ENCODE measurements around the gene PALLD.

Gene PALLD

GRCh38 chr4:168841000-168841671 lies 344.3 kb downstream of the PALLD start:
- DNase-seq, result no peak

GRCh38 chr4:168841672-168842019 lies 344.8 kb downstream of the PALLD start:
- no peak for DNase-seq

GRCh38 chr4:168842186-168842585 lies 345.3 kb downstream of the PALLD start:
- no peak for DNase-seq

- DNase-seq, result no peak
These were observed 346.8 kb downstream of the PALLD start for GRCh38 chr4:168843635-168844034.

- DNase-seq, result no peak
These were observed 347.6 kb downstream of the PALLD start for GRCh38 chr4:168844353-168845049.

- DNase-seq, result no peak
These were observed 349.0 kb downstream of the PALLD start for GRCh38 chr4:168845897-168846296.

- DNase-seq, result no peak
These were observed 349.6 kb downstream of the PALLD start for GRCh38 chr4:168846414-168846813.

GRCh38 chr4:168847771-168848502 lies 351.1 kb downstream of the PALLD start:
- no peak for DNase-seq

- DNase-seq, result no peak
These were observed 352.3 kb downstream of the PALLD start for GRCh38 chr4:168849030-168849675.

GRCh38 chr4:168849997-168850396 lies 353.1 kb downstream of the PALLD start:
- no peak for DNase-seq

- no peak for DNase-seq
These were observed 355.5 kb downstream of the PALLD start for GRCh38 chr4:168852387-168852786.

- DNase-seq, result no peak
These were observed 356.3 kb downstream of the PALLD start for GRCh38 chr4:168852933-168853713.

- DNase-seq, result no peak
These were observed 356.9 kb downstream of the PALLD start for GRCh38 chr4:168853770-168854169.

GRCh38 chr4:168854350-168854921 lies 357.6 kb downstream of the PALLD start:
- DNase-seq, result no peak

- no peak for DNase-seq
These were observed 359.5 kb downstream of the PALLD start for GRCh38 chr4:168856312-168856711.

GRCh38 chr4:168857009-168857408 lies 360.2 kb downstream of the PALLD start:
- DNase-seq, result no peak

GRCh38 chr4:168857546-168858314 lies 360.9 kb downstream of the PALLD start:
- no peak for DNase-seq

- no peak for DNase-seq
These were observed 362.2 kb downstream of the PALLD start for GRCh38 chr4:168859100-168859499.

GRCh38 chr4:168859888-168860694 lies 363.2 kb downstream of the PALLD start:
- no peak for DNase-seq

- no peak for DNase-seq
These were observed 364.0 kb downstream of the PALLD start for GRCh38 chr4:168860827-168861226.
